SU-DHL-6 (cell line): Measurements from ENCODE around the gene IFNGR2.

Experiments used
- H2AFZ ChIP-seq: fragments of 200-600 bp; sonication (generic); 2 replicates; pipeline ENCODE4 v1.6.1; 2014; ENCODE audit warnings: low read depth, mild to moderate bottlenecking, moderate library complexity, mixed read lengths, antibody characterized with exemption, low read length; ENCODE audit not compliant: severe bottlenecking
- H3F3A ChIP-seq: fragments of 200-600 bp; shearing (Covaris generic); 2 replicates; pipeline ENCODE4 v1.6.0; 2016; ENCODE audit warnings: antibody characterized with exemption, mild to moderate bottlenecking; ENCODE audit not compliant: insufficient read depth
- H3K27ac ChIP-seq: fragments of 200-600 bp; sonication (generic); 2 replicates; pipeline ENCODE4 v1.5.1; 2016; ENCODE audit warnings: low read depth, mild to moderate bottlenecking, low read length, moderate library complexity, mixed read lengths
- H3K27me3 ChIP-seq: fragments of 200-600 bp; sonication (generic), shearing (Covaris generic); 2 replicates; pipeline ENCODE4 v1.6.0; 2014; ENCODE audit warnings: mild to moderate bottlenecking, low read length
- H3K36me3 ChIP-seq: fragments of 200-600 bp; sonication (generic); 2 replicates; pipeline ENCODE4 v1.6.1; 2014; ENCODE audit warnings: mild to moderate bottlenecking, low read length, mixed read lengths
- H3K4me2 ChIP-seq: fragments of 300-600, 200-600 bp; shearing (Covaris generic), sonication (generic); 2 replicates; pipeline ENCODE4 v1.6.0; 2014; ENCODE audit warnings: low read length, low read depth, mild to moderate bottlenecking; ENCODE audit not compliant: poor library complexity, severe bottlenecking
- H3K4me3 ChIP-seq: fragments of 200-600 bp; sonication (generic); 2 replicates; pipeline ENCODE4 v1.5.1; 2014; ENCODE audit warnings: antibody characterized with exemption, low read length, mild to moderate bottlenecking, mixed read lengths; ENCODE audit not compliant: insufficient read depth, poor library complexity, severe bottlenecking
- H3K79me2 ChIP-seq: fragments of 200-600 bp; sonication (generic); 2 replicates; pipeline ENCODE4 v1.6.1; 2014; ENCODE audit warnings: mild to moderate bottlenecking, low read length, moderate library complexity; ENCODE audit not compliant: insufficient read depth
- H3K9ac ChIP-seq: fragments of 200-600 bp; sonication (generic); 2 replicates; pipeline ENCODE4 v1.7.0; 2014; ENCODE audit warnings: mild to moderate bottlenecking, low read length
- H3K9me2 ChIP-seq: fragments of 200-600 bp; sonication (generic); replicated peaks from 2 replicates; pipeline ENCODE4 v1.6.1; 2014; ENCODE audit warnings: low read length; ENCODE audit not compliant: insufficient read depth
- H3K9me3 ChIP-seq: fragments of 200-600 bp; sonication (generic); 2 replicates; pipeline ENCODE4 v1.6.1; 2014; ENCODE audit warnings: low read length, mixed read lengths; ENCODE audit not compliant: insufficient read depth
- H4K20me1 ChIP-seq: fragments of 200-600 bp; sonication (generic); 2 replicates; pipeline ENCODE4 v1.6.1; 2014; ENCODE audit warnings: low read depth, mild to moderate bottlenecking, antibody characterized with exemption, low read length, moderate library complexity, mixed read lengths
- EZH2phosphoT487 ChIP-seq: fragments of 200-600 bp; sonication (generic), shearing (Covaris generic); conservative IDR thresholded peaks from 2 replicates; pipeline ENCODE4 v1.6.1; 2018; ENCODE audit warnings: mild to moderate bottlenecking, antibody characterized with exemption, low read length, moderate library complexity, mixed read lengths
- TF ChIP-seq, protein P1 (sequence below): fragments of 200-600 bp; sonication (generic); IDR thresholded peaks from one replicate; pipeline ENCODE4 v1.5.1; 2017; ENCODE audit warnings: antibody characterized with exemption, mild to moderate bottlenecking, low read length, moderate library complexity; ENCODE audit not compliant: insufficient read depth, poor library complexity, severe bottlenecking

The IFNGR2 gene

DNA sequence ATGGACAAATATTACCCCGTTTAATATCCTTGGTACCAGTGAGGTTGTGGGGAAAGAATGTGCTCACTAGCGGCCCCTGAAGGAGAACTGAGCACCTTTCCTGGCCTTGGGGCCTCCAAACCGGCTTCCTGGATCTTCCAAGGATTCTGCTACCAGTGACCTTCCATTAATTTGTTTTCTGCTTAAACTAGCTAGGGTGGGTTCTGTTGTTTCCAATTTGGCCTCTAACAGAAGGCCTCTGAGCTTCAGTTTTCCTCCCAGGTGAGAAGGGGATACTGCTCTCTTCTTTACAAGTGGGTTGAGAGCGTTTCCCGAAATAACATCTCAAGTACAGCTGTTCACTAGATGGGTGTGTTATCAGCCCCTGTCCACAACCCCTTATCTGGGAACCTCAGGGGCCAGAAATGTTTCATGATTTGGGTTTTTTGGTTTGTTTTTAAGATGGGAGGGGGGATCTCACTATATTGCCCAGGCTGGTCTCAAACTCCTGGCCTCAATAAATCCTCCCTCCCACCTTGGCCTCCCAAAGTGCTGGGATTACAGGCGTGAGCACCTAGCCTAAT is 16.9 kb upstream of the IFNGR2 start:
- Histone ChIP-seq H3K27ac (no peak overlapping the region), H3K36me3 (no peaks in the 10 kb centered on the region)
- TF ChIP-seq EZH2phosphoT487, result no peak
- TF ChIP-seq, protein P1, sequence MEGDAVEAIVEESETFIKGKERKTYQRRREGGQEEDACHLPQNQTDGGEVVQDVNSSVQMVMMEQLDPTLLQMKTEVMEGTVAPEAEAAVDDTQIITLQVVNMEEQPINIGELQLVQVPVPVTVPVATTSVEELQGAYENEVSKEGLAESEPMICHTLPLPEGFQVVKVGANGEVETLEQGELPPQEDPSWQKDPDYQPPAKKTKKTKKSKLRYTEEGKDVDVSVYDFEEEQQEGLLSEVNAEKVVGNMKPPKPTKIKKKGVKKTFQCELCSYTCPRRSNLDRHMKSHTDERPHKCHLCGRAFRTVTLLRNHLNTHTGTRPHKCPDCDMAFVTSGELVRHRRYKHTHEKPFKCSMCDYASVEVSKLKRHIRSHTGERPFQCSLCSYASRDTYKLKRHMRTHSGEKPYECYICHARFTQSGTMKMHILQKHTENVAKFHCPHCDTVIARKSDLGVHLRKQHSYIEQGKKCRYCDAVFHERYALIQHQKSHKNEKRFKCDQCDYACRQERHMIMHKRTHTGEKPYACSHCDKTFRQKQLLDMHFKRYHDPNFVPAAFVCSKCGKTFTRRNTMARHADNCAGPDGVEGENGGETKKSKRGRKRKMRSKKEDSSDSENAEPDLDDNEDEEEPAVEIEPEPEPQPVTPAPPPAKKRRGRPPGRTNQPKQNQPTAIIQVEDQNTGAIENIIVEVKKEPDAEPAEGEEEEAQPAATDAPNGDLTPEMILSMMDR, result peak; percentile 34

DNA sequence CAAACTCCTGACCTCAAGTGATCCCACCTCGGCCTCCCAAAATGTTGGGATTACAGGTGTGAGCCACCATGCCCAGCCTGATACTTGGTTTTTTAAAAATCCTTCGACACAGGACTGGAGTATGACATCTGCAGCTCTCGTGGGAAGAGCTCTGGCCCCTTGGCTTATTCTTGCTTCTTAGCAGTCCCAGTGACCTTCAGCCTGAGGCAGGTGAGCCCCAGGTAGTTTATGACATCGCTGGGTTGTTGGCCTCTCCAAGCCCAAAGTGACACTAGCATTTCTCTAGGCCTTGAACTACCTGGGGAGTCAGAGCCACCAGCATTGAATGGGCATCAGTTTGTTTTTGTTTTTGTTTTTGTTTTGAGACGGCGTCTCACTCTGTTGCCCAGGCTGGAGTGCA is 15.9 kb upstream of the IFNGR2 start:
- Histone ChIP-seq H3K9me2 (no peaks in the 10 kb centered on the region), H3K79me2 (no peaks in the 10 kb centered on the region), H3K27me3 (no peaks in the 10 kb centered on the region)

More for the DNA sequence above, 16.9 kb upstream of the IFNGR2 start:
- Histone ChIP-seq H3K4me3 (no peak overlapping the region), H3K9me3 (no peaks in the 10 kb centered on the region), H3K79me2 (no peaks in the 10 kb centered on the region), H3K27me3 (no peaks in the 10 kb centered on the region), H3F3A (peaks cover 36% of the 10 kb centered on the region), H3K9me2 (no peaks in the 10 kb centered on the region), H4K20me1 (no peaks in the 10 kb centered on the region), H2AFZ (no peak overlapping the region), H3K9ac (no peak overlapping the region), H3K4me2 (no peak overlapping the region)

DNA sequence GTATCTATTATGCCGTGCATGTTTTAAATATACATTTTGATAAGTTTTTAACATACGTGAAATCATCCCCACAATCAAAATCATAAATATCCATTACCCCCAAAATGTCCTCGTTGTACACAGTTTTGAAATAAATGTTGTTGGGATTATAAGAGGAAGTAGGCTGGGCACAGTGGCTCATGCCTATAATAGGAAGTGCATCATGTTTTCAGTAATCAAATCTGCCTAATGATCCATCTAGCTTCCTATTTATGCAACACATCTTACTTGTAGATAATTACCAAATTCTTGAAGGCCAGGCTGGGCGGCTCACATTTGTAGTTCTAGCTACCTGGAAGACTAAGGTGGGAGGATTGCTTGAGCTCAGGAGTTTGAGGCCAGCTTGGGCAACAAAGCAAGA is 15.0 kb upstream of the IFNGR2 start:
- Histone ChIP-seq H3K9ac (no peak overlapping the region), H3K27ac (no peak overlapping the region), H3K27me3 (no peaks in the 10 kb centered on the region), H2AFZ (no peak overlapping the region), H3F3A (peaks cover 19% of the 10 kb centered on the region), H3K36me3 (no peaks in the 10 kb centered on the region), H4K20me1 (no peaks in the 10 kb centered on the region), H3K4me2 (no peak overlapping the region), H3K9me3 (no peaks in the 10 kb centered on the region), H3K4me3 (no peak overlapping the region), H3K9me2 (no peaks in the 10 kb centered on the region), H3K79me2 (no peaks in the 10 kb centered on the region)
- TF ChIP-seq EZH2phosphoT487, result no peak
- TF ChIP-seq, protein P1, result no peak

More for the DNA sequence above, 15.9 kb upstream of the IFNGR2 start:
- Histone ChIP-seq H3F3A (peaks cover 28% of the 10 kb centered on the region), H3K9me3 (no peaks in the 10 kb centered on the region), H3K27ac (no peak overlapping the region), H4K20me1 (no peaks in the 10 kb centered on the region), H3K9ac (no peak overlapping the region), H3K36me3 (no peaks in the 10 kb centered on the region), H2AFZ (no peak overlapping the region), H3K4me2 (no peak overlapping the region), H3K4me3 (no peak overlapping the region)
- no peak for TF ChIP-seq EZH2phosphoT487
- TF ChIP-seq, protein P1, result no peak
